HepG2 (cell line): ENCODE measurements around the gene JAZF1. TPM values are rescaled to one million over a fixed set of nuclear protein-coding genes. Genes with fewer than 3 reads are reported as not detected.

Experiments used
- ATAC-seq: fragments of 200-7000 bp; cut with Tn5 transposase; 3 replicates; pipeline ENCODE4 v1.9.1; 2020; ENCODE audit warnings: mild to moderate bottlenecking, moderate library complexity
- BruUV-seq: library from RNA; stranded (reverse); fragments of 400-500 nt; replicated peaks from 2 replicates; lab custom pipeline; 2021; lab: Mats Ljungman, UMichigan
- CTCF ChIA-PET: fragments of 300-600 bp; formaldehyde crosslinking; extraction: SDS; loops from one replicate; lab custom pipeline; 2021; ENCODE audit warnings: low total read pairs, inconsistent platforms, low intra/inter-chr PET ratio; lab: Yijun Ruan, JAX
- POLR2A ChIA-PET: fragments of 350-600 bp; sonication (Branson Sonifier 250); formaldehyde crosslinking; loops from one replicate; lab custom pipeline; 2020; ENCODE audit warnings: antibody characterized with exemption, inconsistent platforms; lab: Yijun Ruan, JAX
- DNase-seq: peaks from one replicate; pipeline ENCODE4 v3.0.0-alpha.2; 2015; ENCODE audit warnings: low spot score
- FAIRE-seq: peaks from 3 replicates; lab custom pipeline; 2011; peaks lifted over from hg19 to GRCh38; lab: Jason Lieb, UNC
- H2AFZ ChIP-seq: one replicate; pipeline ENCODE4 v1.6.1; 2011; ENCODE audit warnings: low read length, inconsistent platforms
- H3K27ac ChIP-seq: fragments of 300-600 bp; 3 replicates; pipeline ENCODE4 v1.8.0; 2011; ENCODE audit warnings: mixed run types, mild to moderate bottlenecking, mixed read lengths, low read length, inconsistent platforms; ENCODE audit not compliant: insufficient read depth; ENCODE audit errors: extremely low read length
- H3K27me3 ChIP-seq, 2 experiments: fragments of 200-600 bp in 1 of 2; 2 replicates in 1 of 2; 3 replicates in 1 of 2; pipeline versions ENCODE4 v1.6.0 to v1.8.0; 2011; ENCODE audit warnings: low read length in 2 of 2, mild to moderate bottlenecking in 2 of 2, moderate library complexity in 2 of 2, inconsistent platforms in 1 of 2; ENCODE audit not compliant: insufficient read depth in 2 of 2, control insufficient read depth in 1 of 2
- H3K36me3 ChIP-seq, 2 experiments: fragments of 200-600 bp in 1 of 2; replicated peaks in 1 of 2; 2 replicates in 1 of 2; 3 replicates in 1 of 2; pipeline versions ENCODE4 v1.5.1 to v1.8.0; 2011; ENCODE audit warnings: low read length in 2 of 2, inconsistent platforms in 1 of 2; ENCODE audit not compliant: insufficient read depth in 2 of 2, control insufficient read depth in 1 of 2
- H3K4me1 ChIP-seq: 2 replicates; pipeline ENCODE4 v1.5.1; 2012; ENCODE audit warnings: low read length, inconsistent platforms; ENCODE audit not compliant: insufficient read depth
- H3K4me2 ChIP-seq: 2 replicates; pipeline ENCODE4 v1.6.0; 2011; ENCODE audit warnings: low read depth, low read length, inconsistent platforms
- H3K4me3 ChIP-seq, 3 experiments: fragments of 200-600 bp in 1 of 3; sonication (generic), shearing (Covaris generic) in 1 of 3; replicated peaks in 1 of 3; 2 replicates each; pipeline ENCODE4 v1.5.1; 2011 to 2016; ENCODE audit warnings: low read length in 3 of 3, inconsistent platforms in 2 of 3, low read depth in 2 of 3, mild to moderate bottlenecking in 2 of 3, control low read depth in 1 of 3, mixed read lengths in 1 of 3; ENCODE audit not compliant: insufficient read depth in 1 of 3
- H3K79me2 ChIP-seq: one replicate; pipeline ENCODE4 v1.6.1; 2011; ENCODE audit warnings: low read length, inconsistent platforms; ENCODE audit not compliant: insufficient read depth
- H3K9ac ChIP-seq: 2 replicates; pipeline ENCODE4 v1.6.0; 2011; ENCODE audit warnings: mild to moderate bottlenecking, low read depth, low read length, inconsistent platforms; ENCODE audit not compliant: insufficient read depth
- H3K9me3 ChIP-seq: 2 replicates; pipeline ENCODE4 v1.5.1; 2012; ENCODE audit warnings: mild to moderate bottlenecking, low read length
- H4K20me1 ChIP-seq: 2 replicates; pipeline ENCODE4 v1.6.0; 2011; ENCODE audit warnings: inconsistent platforms, mild to moderate bottlenecking, low read length, moderate library complexity; ENCODE audit not compliant: insufficient read depth
- GABPA ChIP-seq, 2 experiments: IDR thresholded peaks; 2 replicates each; pipeline ENCODE4 v1.6.1; 2011 to 2016; ENCODE audit warnings: low read depth in 2 of 2, low read length in 1 of 2, missing biosample characterization in 1 of 2, missing genetic modification characterization in 1 of 2
- GATAD1 ChIP-seq: IDR thresholded peaks from 2 replicates; pipeline ENCODE4 v1.6.1; 2016; ENCODE audit warnings: missing genetic modification reagents, missing compliant biosample characterization
- HMG20A ChIP-seq: IDR thresholded peaks from 2 replicates; pipeline ENCODE4 v1.6.1; 2016; ENCODE audit warnings: borderline replicate concordance
- WIZ ChIP-seq: sonication (generic); formaldehyde crosslinking; IDR thresholded peaks from 2 replicates; pipeline ENCODE4 v1.5.1; 2020; ENCODE audit warnings: mild to moderate bottlenecking, missing genetic modification reagents
- ZBED4 ChIP-seq: sonication (generic); formaldehyde crosslinking; IDR thresholded peaks from 2 replicates; pipeline ENCODE4 v1.4.0; 2020; ENCODE audit warnings: missing genetic modification reagents, borderline replicate concordance
- ZKSCAN5 ChIP-seq: sonication (generic); formaldehyde crosslinking; IDR thresholded peaks from 2 replicates; pipeline ENCODE4 v1.5.1; 2020; ENCODE audit warnings: mild to moderate bottlenecking, missing genetic modification reagents
- ZNF230 ChIP-seq: sonication (generic); formaldehyde crosslinking; IDR thresholded peaks from 2 replicates; pipeline ENCODE4 v1.4.0; 2020; ENCODE audit warnings: mild to moderate bottlenecking, missing genetic modification reagents
- ZNF282 ChIP-seq: fragments of 450-650 bp; IDR thresholded peaks from 2 replicates; pipeline ENCODE4 v1.6.1; 2018; ENCODE audit not compliant: partially characterized antibody
- WGBS: methylation state at CpG from one replicate; pipeline ENCODE4 v1.1.6; 2017; ENCODE audit warnings: low lambda C conversion rate; 5-methylcytosine and 5-hydroxymethylcytosine counted together
- in situ Hi-C: cut with HindIII; loops from 2 replicates; pipeline ENCODE4 v1.10.0; 2017; ENCODE audit warnings: low pct_unique_long_range_greater_than_20kb; ENCODE audit not compliant: extremely low pct_ligation_motif_present
- intact Hi-C: fragments of 100-400 bp; cut with micrococcal nuclease; formaldehyde crosslinking; loops from one replicate; pipeline ENCODE4 v1.10.0; 2022; ENCODE audit not compliant: unreplicated experiment
- polyA plus RNA-seq, 8 experiments: library from polyadenylated mRNA; depleted of rRNA in 3 of 8; stranded (reverse) in 7 of 8; unstranded in 1 of 8; fragments of >200 nt; fragmentation: Illumina TruSeq in 4 of 8; extraction: Trizol in 4 of 8; gene quantifications; 2 replicates each; pipeline versions ENCODE4 v1.2.1 to v1.2.3, GENCODE V29; 2011 to 2016; ENCODE audit warnings: low read depth in 4 of 8, missing spikeins in 1 of 8, mixed read lengths in 1 of 8; ENCODE audit not compliant: insufficient read depth in 1 of 8
- total RNA-seq, 5 experiments: library from RNA; depleted of rRNA; stranded (reverse); fragments of >200 nt; fragmentation: Illumina TruSeq; extraction: Trizol; gene quantifications; 2 replicates each; pipeline ENCODE4 v1.2.3, GENCODE V29; 2016; ENCODE audit warnings: low read depth in 1 of 5

Gene JAZF1
- total and polyA plus RNA-seq, 2 of the 13 experiments (the other 11 are each of a cell fraction or from before 2014, with no cell fraction given): not detected

DNA sequence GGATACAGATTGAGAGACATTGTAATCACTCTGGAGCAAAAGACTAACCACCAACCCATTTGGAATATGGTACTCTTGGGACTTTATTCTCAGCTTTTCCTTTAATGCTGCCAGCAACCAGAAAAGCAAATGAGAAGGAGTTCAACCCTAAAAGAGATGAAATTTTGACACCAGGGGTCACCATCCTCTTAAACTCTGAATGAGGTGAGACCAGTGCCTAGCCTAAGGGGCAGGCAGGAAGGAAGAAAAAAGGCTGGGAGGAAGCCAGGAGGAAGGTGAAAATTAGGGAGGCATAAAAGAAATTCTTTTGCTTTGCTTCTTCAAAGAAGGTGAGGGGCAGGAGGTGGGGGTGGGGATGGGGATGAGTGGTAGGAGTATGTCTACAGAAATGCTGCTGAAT is 135.8 kb downstream of the JAZF1 start:
- H3K79me2 ChIP-seq: no peaks in the 10 kb centered on the region
- POLR2A ChIA-PET: no interaction called here
- CTCF ChIA-PET: no interaction called here
- no peak for ATAC-seq
- no peak overlapping the region for H3K4me3 ChIP-seq
- H3K4me2 ChIP-seq: no peak overlapping the region
- H3K27ac ChIP-seq: no peak overlapping the region
- no TSS peak for BruUV-seq
- TF ChIP-seq GABPA (IDR thresholded peaks at IDR 0.05; ENCODE audit: low read depth, low read length) (no peak), GABPA (CRISPR knock-in tag; IDR thresholded peaks at IDR 0.05; ENCODE audit: low read depth) (no peak), ZNF282 (no peak)
- no peak overlapping the region for H2AFZ ChIP-seq
- H4K20me1 ChIP-seq: no peaks in the 10 kb centered on the region
- no peaks in the 10 kb centered on the region for H3K4me1 ChIP-seq
- no peak overlapping the region for H3K9ac ChIP-seq
- FAIRE-seq: no peak
- H3K36me3 ChIP-seq: no peaks in the 10 kb centered on the region
- H3K9me3 ChIP-seq: no peaks in the 10 kb centered on the region
- intact Hi-C loops: no loop called here
- in situ Hi-C loops: no loop called here
- DNase-seq: no peak
- H3K27me3 ChIP-seq: no peaks in the 10 kb centered on the region

- H3K27ac ChIP-seq: no peak overlapping the region
- FAIRE-seq (no peak), ATAC-seq (no peak), DNase-seq (no peak)
- H3K79me2 ChIP-seq: no peaks in the 10 kb centered on the region
- POLR2A ChIA-PET: no interaction called here
- BruUV-seq: no TSS peak
- H3K4me2 ChIP-seq: no peak overlapping the region
- no peaks in the 10 kb centered on the region for H4K20me1 ChIP-seq
- H3K27me3 ChIP-seq: peaks cover 0 to 3% of the 10 kb centered on the region in 2 experiments; a peak in 1 of 5 replicates
- H3K4me1 ChIP-seq: no peaks in the 10 kb centered on the region
- WGBS: 4% methylated on average over 1 of the region's 1 CpG
- no peaks in the 10 kb centered on the region for H3K36me3 ChIP-seq
- intact Hi-C loops (no loop called here), in situ Hi-C loops (no loop called here)
- no peak overlapping the region for H3K4me3 ChIP-seq
- no peak overlapping the region for H3K9ac ChIP-seq
- CTCF ChIA-PET: no interaction called here
- TF ChIP-seq ZBED4 (CRISPR knock-in tag): no peak
- no peak for TF ChIP-seq GATAD1 (CRISPR knock-in tag)
- TF ChIP-seq HMG20A (CRISPR knock-in tag): no peak
- no peak for TF ChIP-seq ZKSCAN5
- TF ChIP-seq ZNF230 (CRISPR knock-in tag): no peak
- no peak for TF ChIP-seq WIZ (CRISPR knock-in tag)
- H3K9me3 ChIP-seq: no peaks in the 10 kb centered on the region
- no peak overlapping the region for H2AFZ ChIP-seq
These were observed 137.9 kb downstream of the JAZF1 start for GRCh38 chr7:28042721-28043120.
